Myocyte (in vitro differentiated cells): ENCODE results near the gene ARF4. TPM values are rescaled to one million over a fixed set of nuclear protein-coding genes. Genes with fewer than 3 reads are reported as not detected.
A peak's percentile ranks its signal among the peaks of the same experiment; 100 is the strongest.

Source experiments
- DNase-seq: peaks from one replicate; pipeline ENCODE4 v3.0.0-alpha.2; 2012; ENCODE audit warnings: low read depth
- total RNA-seq: library from RNA; depleted of rRNA; stranded (reverse); fragments of >200 nt; gene quantifications from 2 replicates; pipeline ENCODE4 v1.2.3, GENCODE V29; 2014

The ARF4 gene
- total RNA-seq, 1 donor from 2014 or later = 287 TPM

- DNase-seq = no peak
Observed at GRCh38 chr3:57582474-57583168, 14.5 kb downstream of the ARF4 start.

GRCh38 chr3:57577801-57578200 lies 19.3 kb downstream of the ARF4 start:
- DNase-seq = no peak

GRCh38 chr3:57575966-57576626 lies 21.0 kb downstream of the ARF4 start:
- DNase-seq = no peak

- no peak for DNase-seq
Observed at GRCh38 chr3:57572096-57572495, 25.0 kb downstream of the ARF4 start.

- no peak for DNase-seq
Observed at GRCh38 chr3:57570878-57571277, 26.3 kb downstream of the ARF4 start.

- no peak for DNase-seq
Observed at GRCh38 chr3:57569859-57570450, 27.2 kb downstream of the ARF4 start.

GRCh38 chr3:57559526-57559925 lies 37.6 kb downstream of the ARF4 start:
- DNase-seq = peak; percentile 10

GRCh38 chr3:57557085-57557537 lies 40.0 kb downstream of the ARF4 start:
- DNase-seq = peak; percentile 24

- peak; percentile 6 for DNase-seq
Observed at GRCh38 chr3:57556459-57557084, 40.6 kb downstream of the ARF4 start.

GRCh38 chr3:57555738-57556458 lies 41.2 kb downstream of the ARF4 start, which contains the start of gene PDE12:
Gene PDE12, plus strand, starts transcription at chr3:57556274. Its CDS starts 106 bp downstream, at chr3:57556380.
- DNase-seq = peak; percentile 95

- DNase-seq = peak; percentile 22
Observed at GRCh38 chr3:57555306-57555705, 41.8 kb downstream of the ARF4 start.

GRCh38 chr3:57546616-57547015 lies 50.5 kb downstream of the ARF4 start:
- no peak for DNase-seq

GRCh38 chr3:57545636-57546268 lies 51.4 kb downstream of the ARF4 start:
- DNase-seq = no peak

- DNase-seq = peak; percentile 49
Observed at GRCh38 chr3:57544181-57545125, 52.7 kb downstream of the ARF4 start, which contains the start of gene DNAH12. Gene DNAH12, minus strand, starts transcription at chr3:57544344. Its CDS starts 1,474 bp downstream, at chr3:57542870.

- no peak for DNase-seq
Observed at GRCh38 chr3:57538465-57538864, 58.7 kb downstream of the ARF4 start.

GRCh38 chr3:57530071-57530608 lies 67.0 kb downstream of the ARF4 start:
- DNase-seq = no peak
